Measurements from ENCODE around the gene VAV2. TPM values are rescaled to one million over a fixed set of nuclear protein-coding genes. Genes with fewer than 3 reads are reported as not detected.

Gene VAV2
- total RNA-seq, 4 donors from 2014 or later = 9.1 to 13.5 (median 10.1) TPM

DNA sequence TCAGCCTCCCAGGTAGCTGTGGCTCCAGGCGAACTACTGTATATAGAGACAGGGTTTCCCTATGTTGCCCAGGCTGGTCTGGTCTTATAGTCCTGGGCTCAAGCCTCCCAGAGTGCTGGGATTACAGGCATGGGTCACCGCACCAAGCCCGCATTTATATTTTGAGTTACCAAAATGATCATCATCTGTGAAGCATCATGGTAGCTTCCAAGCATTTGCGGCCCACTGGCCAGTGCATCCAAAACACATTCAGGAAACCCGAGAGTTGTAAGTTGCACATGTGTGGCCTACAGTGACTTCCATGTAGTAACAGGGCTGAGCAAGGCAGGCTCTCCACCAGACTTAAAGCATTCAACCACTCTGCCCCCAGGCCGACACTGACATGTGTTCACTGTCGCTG, 35.4 kb upstream of the VAV2 start:
- WGBS = 84% methylated on average over 7 of the region's 7 CpGs
- Histone ChIP-seq H3K4me1 (peaks cover 8 to 19% (median 18%) of the 10 kb centered on the region in 4 donors), H3K9me3 (no peaks in the 10 kb centered on the region), H3K27ac (replicated peaks in 1 of 4) (no peak overlapping the region), H3K4me3 (no peak overlapping the region), H3K36me3 (peaks cover 13 to 53% (median 44%) of the 10 kb centered on the region in 4 donors), H3K27me3 (no peaks in the 10 kb centered on the region)
- intact Hi-C loops (cut with DNase I) = loop anchor here (10.0 kb wide), 1 partner anchor 107 kb away; the partner anchor contains the start of gene WDR5
- TF ChIP-seq POLR2A (IDR thresholded peaks at IDR 0.05; ENCODE audit: low read depth) (no peak), EP300 (IDR thresholded peaks at IDR 0.05) (no peak)
- no peak for DNase-seq (ENCODE audit: extremely low spot score)

- no peak for DNase-seq (ENCODE audit: extremely low spot score)
- 91% methylated on average over 8 of the region's 8 CpGs for WGBS
Measured at GRCh38 chr9:134026981-134027380, 34.9 kb upstream of the VAV2 start.

GRCh38 chr9:134026581-134026980, 34.5 kb upstream of the VAV2 start:
- intact Hi-C loops (cut with DNase I) = loop anchor here (10.0 kb wide), 1 partner anchor 108 kb away; the partner anchor contains the start of gene WDR5
- Histone ChIP-seq H3K4me3 (peak overlapping the region in 2 of 4 donors; percentile 93 to 97), H3K4me1 (peaks cover 8 to 19% (median 18%) of the 10 kb centered on the region in 4 donors), H3K27ac (replicated peaks in 1 of 4) (no peak overlapping the region), H3K27me3 (no peaks in the 10 kb centered on the region), H3K9me3 (no peaks in the 10 kb centered on the region), H3K36me3 (peaks cover 10 to 43% (median 35%) of the 10 kb centered on the region in 4 donors)
- no peak for DNase-seq (ENCODE audit: extremely low spot score)
- TF ChIP-seq EP300 (IDR thresholded peaks at IDR 0.05) (no peak), POLR2A (IDR thresholded peaks at IDR 0.05; ENCODE audit: low read depth) (no peak), POLR2AphosphoS5 (IDR thresholded peaks at IDR 0.05) (no peak), CTCF (IDR thresholded peaks at IDR 0.05) (no peak)
- 83% methylated on average over 5 of the region's 18 CpGs for WGBS

More at GRCh38 chr9:134026981-134027380, 34.9 kb upstream of the VAV2 start:
- intact Hi-C loops (cut with DNase I) = loop anchor here (10.0 kb wide), 1 partner anchor 108 kb away; the partner anchor contains the start of gene WDR5
- Histone ChIP-seq H3K36me3 (peaks cover 10 to 47% (median 39%) of the 10 kb centered on the region in 4 donors), H3K27me3 (no peaks in the 10 kb centered on the region), H3K4me1 (peaks cover 8 to 19% (median 18%) of the 10 kb centered on the region in 4 donors), H3K9me3 (no peaks in the 10 kb centered on the region), H3K4me3 (no peak overlapping the region), H3K27ac (replicated peaks in 1 of 4) (no peak overlapping the region)
- TF ChIP-seq EP300 (IDR thresholded peaks at IDR 0.05) = no peak
- TF ChIP-seq CTCF (IDR thresholded peaks at IDR 0.05) = no peak
- TF ChIP-seq POLR2AphosphoS5 (IDR thresholded peaks at IDR 0.05) = no peak
- no peak for TF ChIP-seq POLR2A (IDR thresholded peaks at IDR 0.05; ENCODE audit: low read depth)

GRCh38 chr9:134025606-134026541, 33.8 kb upstream of the VAV2 start:
- Histone ChIP-seq H3K4me3 (peak overlapping the region; percentile 79 to 98 (median 95)), H3K27me3 (no peaks in the 10 kb centered on the region), H3K4me1 (peaks cover 8 to 19% (median 18%) of the 10 kb centered on the region in 4 donors), H3K9me3 (no peaks in the 10 kb centered on the region), H3K27ac (replicated peaks in 1 of 4) (peak overlapping the region; percentile 75 to 86 (median 82)), H3K36me3 (peaks cover 5 to 36% (median 28%) of the 10 kb centered on the region in 4 donors)
- intact Hi-C loops (cut with DNase I) = loop anchor here (10.0 kb wide), 1 partner anchor 109 kb away; the partner anchor contains the start of gene WDR5
- TF ChIP-seq CTCF (IDR thresholded peaks at IDR 0.05) = peak in 1 of 3 experiments; percentile 21
- no peak for TF ChIP-seq POLR2A (IDR thresholded peaks at IDR 0.05; ENCODE audit: low read depth)
- WGBS = 39% methylated on average over 23 of the region's 66 CpGs
- DNase-seq (ENCODE audit: extremely low spot score) = no peak

Measured in esophagus muscularis mucosa (tissue), 4 donors.